ENCODE data around the gene PSMD6. TPM values are rescaled to one million over a fixed set of nuclear protein-coding genes. Genes with fewer than 3 reads are reported as not detected.

The PSMD6 gene
- total and polyA plus RNA-seq, 7 donors: 49.2 to 71.7 (median 61.9) TPM

- no peaks in the 10 kb centered on the region for H3K9me3 ChIP-seq
- no peak for DNase-seq
- H3K36me3 ChIP-seq: peaks cover 6 to 97% (median 45%) of the 10 kb centered on the region in 4 donors
- no peak for TF ChIP-seq EP300 (IDR thresholded peaks at IDR 0.05)
- TF ChIP-seq POLR2A (IDR thresholded peaks at IDR 0.05): no peak
- TF ChIP-seq CTCF (IDR thresholded peaks at IDR 0.05): no peak
- no peak for TF ChIP-seq POLR2AphosphoS5 (IDR thresholded peaks at IDR 0.05)
- H3K27ac ChIP-seq: no peak overlapping the region
- no peaks in the 10 kb centered on the region for H3K27me3 ChIP-seq
- H3K4me3 ChIP-seq: no peak overlapping the region
- peaks cover 0 to 7% (median 0%) of the 10 kb centered on the region in 4 donors for H3K4me1 ChIP-seq
- intact Hi-C loops (cut with DNase I): no loop called here
- 71 to 85% methylated on average over 2 of the region's 2 CpGs for WGBS, 2 donors
Measured at GRCh38 chr3:64008017-64008416, 15.3 kb downstream of the PSMD6 start.

- DNase-seq: no peak
- no peak overlapping the region for H3K27ac ChIP-seq
- peaks cover 4 to 75% (median 24%) of the 10 kb centered on the region in 4 donors for H3K36me3 ChIP-seq
- no peaks in the 10 kb centered on the region for H3K9me3 ChIP-seq
- WGBS, 2 donors: 72 to 75% methylated on average over 2 of the region's 2 CpGs
- no peaks in the 10 kb centered on the region for H3K27me3 ChIP-seq
- TF ChIP-seq EP300 (IDR thresholded peaks at IDR 0.05) (no peak), POLR2A (IDR thresholded peaks at IDR 0.05) (no peak), CTCF (IDR thresholded peaks at IDR 0.05) (no peak), POLR2AphosphoS5 (IDR thresholded peaks at IDR 0.05) (no peak)
- intact Hi-C loops (cut with DNase I): no loop called here
- no peak overlapping the region for H3K4me3 ChIP-seq
- H3K4me1 ChIP-seq: peaks cover 0 to 4% (median 0%) of the 10 kb centered on the region in 4 donors
Measured at GRCh38 chr3:64003589-64003988, 19.7 kb downstream of the PSMD6 start.

GRCh38 chr3:64002233-64002632, 21.1 kb downstream of the PSMD6 start:
- intact Hi-C loops (cut with DNase I): no loop called here
- Histone ChIP-seq H3K27ac (no peak overlapping the region), H3K4me3 (no peak overlapping the region), H3K4me1 (no peaks in the 10 kb centered on the region), H3K36me3 (peaks cover 4 to 72% (median 24%) of the 10 kb centered on the region in 4 donors), H3K27me3 (no peaks in the 10 kb centered on the region), H3K9me3 (no peaks in the 10 kb centered on the region)
- WGBS, 2 donors: 95 to 96% methylated on average over 4 of the region's 4 CpGs
- no peak for DNase-seq
- TF ChIP-seq EP300 (IDR thresholded peaks at IDR 0.05) (no peak), POLR2AphosphoS5 (IDR thresholded peaks at IDR 0.05) (no peak), POLR2A (IDR thresholded peaks at IDR 0.05) (no peak), CTCF (IDR thresholded peaks at IDR 0.05) (no peak)

- Histone ChIP-seq H3K27ac (no peak overlapping the region), H3K4me3 (no peak overlapping the region), H3K27me3 (no peaks in the 10 kb centered on the region), H3K9me3 (no peaks in the 10 kb centered on the region), H3K4me1 (no peaks in the 10 kb centered on the region), H3K36me3 (peaks cover 12 to 71% (median 27%) of the 10 kb centered on the region in 4 donors)
- TF ChIP-seq POLR2AphosphoS5 (IDR thresholded peaks at IDR 0.05) (no peak), POLR2A (IDR thresholded peaks at IDR 0.05) (no peak), EP300 (IDR thresholded peaks at IDR 0.05) (no peak), CTCF (IDR thresholded peaks at IDR 0.05) (no peak)
- 90 to 93% methylated on average over 9 of the region's 9 CpGs for WGBS, 2 donors
- DNase-seq: no peak
- intact Hi-C loops (cut with DNase I): no loop called here
Measured at GRCh38 chr3:64000453-64001055, 22.7 kb downstream of the PSMD6 start.
